ENCODE measurements around the gene TFCP2L1.

TFCP2L1 gene, protein sequence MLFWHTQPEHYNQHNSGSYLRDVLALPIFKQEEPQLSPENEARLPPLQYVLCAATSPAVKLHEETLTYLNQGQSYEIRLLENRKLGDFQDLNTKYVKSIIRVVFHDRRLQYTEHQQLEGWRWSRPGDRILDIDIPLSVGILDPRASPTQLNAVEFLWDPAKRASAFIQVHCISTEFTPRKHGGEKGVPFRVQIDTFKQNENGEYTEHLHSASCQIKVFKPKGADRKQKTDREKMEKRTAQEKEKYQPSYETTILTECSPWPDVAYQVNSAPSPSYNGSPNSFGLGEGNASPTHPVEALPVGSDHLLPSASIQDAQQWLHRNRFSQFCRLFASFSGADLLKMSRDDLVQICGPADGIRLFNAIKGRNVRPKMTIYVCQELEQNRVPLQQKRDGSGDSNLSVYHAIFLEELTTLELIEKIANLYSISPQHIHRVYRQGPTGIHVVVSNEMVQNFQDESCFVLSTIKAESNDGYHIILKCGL

DNA sequence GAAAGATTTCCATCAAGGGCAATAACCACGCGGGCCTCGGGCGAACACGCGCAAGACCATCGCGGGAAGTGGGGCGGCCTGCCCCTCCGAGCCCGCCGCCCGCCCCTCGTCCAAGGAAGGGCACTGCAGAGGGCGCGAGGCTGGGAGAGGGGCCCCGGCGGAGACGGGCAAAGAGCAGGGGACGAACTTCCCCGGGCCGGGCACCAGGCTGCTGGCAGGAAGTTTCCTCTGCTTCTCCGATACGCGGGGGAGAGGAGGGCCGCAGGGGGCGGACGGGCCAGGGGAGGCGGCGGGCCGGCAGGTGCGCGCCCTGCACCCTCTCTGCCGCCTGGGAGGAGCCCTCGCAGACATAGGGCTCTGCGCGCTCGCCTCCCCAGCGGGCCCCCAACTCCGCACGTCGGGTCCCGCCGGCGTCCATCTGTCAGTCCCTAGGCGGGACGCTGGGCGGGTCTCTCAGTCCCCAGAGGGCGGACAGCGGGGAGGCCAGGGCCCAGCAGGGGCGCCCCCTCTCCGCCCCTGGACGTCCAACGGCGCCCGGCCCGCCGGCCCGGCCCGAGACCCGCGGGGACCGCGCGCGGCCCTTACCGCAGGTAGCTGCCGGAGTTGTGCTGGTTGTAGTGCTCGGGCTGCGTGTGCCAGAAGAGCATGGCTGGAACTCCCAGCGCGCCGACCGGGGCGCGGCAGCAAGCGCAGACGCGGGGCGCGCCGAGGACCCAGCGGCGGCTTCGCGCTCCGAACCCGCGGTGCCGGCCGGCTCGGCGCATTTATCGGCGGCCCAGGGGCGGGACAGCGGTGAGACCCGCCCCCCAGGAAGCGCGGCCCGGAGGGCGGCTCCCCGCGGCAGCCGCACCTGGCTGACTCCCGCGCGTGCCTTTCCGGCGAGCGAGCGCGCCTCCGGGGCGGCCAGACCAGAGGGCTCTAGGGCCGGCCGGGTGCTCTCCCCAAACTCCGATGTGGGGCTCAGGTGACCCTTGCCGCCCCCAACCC, at the start of gene TFCP2L1:
TFCP2L1 (minus strand) TSS at position 740 of the 987 bp plus-strand sequence; CDS start at position 647, 93 bp downstream.
- no peak for TF ChIP-seq GATA2 (IDR thresholded peaks at IDR 0.05; ENCODE audit: low read depth, low read length)
- TF ChIP-seq GATA3 (IDR thresholded peaks at IDR 0.05; ENCODE audit: low read depth, low read length), result no peak

DNA sequence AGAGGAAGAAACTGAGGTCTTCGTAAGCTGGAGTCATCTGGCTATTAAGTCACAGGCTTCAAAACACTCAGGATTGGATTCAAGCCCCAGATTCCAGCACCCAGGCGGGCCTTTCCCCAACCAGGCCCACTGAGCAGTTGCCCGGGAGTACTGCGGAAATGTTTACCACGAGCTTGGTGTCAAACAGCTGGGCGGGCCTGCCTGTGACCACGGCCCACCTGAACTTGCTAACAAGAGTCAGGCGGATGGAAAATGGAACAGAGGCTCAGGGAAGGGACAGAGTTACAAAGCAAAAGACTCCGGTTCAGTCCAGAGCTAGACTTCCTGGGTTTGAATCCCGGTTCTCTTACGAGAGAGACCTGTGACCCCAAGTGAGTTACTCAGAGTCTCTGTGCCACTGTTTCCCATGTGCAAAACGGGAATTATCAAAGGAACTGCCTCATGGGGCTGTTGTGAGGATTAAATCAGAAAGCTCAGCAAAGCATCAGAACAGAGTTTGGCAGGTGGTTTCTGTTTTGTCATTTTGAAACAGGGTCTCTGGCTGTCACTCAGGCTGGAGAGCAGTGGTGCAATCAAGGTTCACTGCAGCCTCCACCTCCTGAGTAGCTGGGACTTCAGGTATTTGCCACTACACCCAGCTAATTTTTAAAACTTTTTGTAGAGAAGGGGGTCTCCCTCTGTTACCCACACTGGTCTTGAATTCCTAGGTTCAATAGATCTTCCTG, 49.0 kb upstream of the TFCP2L1 start:
- TF ChIP-seq GATA3 (IDR thresholded peaks at IDR 0.05; ENCODE audit: low read depth, low read length) (no peak), GATA2 (IDR thresholded peaks at IDR 0.05; ENCODE audit: low read depth, low read length) (no peak)

DNA sequence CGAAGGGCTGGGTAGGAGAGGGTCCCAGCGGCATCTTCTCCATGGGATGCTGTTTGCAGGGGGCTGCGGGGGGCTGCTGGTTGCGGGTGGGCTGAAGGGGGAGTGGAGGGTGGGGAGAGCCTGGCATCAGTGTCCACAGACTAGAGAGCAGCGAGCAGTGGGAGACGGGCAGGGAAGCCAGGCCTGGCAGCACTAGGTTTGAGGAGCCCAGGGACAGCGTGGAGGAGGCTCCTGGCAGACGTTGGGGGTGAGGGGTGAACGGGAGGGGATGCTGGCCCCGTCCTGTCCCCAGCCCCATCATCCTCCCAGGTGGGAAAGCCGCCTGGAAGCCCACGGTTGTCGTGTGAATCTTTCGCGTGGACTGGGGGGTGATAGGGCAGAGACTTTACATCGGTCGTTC, 48.2 kb upstream of the TFCP2L1 start:
- TF ChIP-seq GATA3 (IDR thresholded peaks at IDR 0.05; ENCODE audit: low read depth, low read length), result no peak
- no peak for TF ChIP-seq GATA2 (IDR thresholded peaks at IDR 0.05; ENCODE audit: low read depth, low read length)

DNA sequence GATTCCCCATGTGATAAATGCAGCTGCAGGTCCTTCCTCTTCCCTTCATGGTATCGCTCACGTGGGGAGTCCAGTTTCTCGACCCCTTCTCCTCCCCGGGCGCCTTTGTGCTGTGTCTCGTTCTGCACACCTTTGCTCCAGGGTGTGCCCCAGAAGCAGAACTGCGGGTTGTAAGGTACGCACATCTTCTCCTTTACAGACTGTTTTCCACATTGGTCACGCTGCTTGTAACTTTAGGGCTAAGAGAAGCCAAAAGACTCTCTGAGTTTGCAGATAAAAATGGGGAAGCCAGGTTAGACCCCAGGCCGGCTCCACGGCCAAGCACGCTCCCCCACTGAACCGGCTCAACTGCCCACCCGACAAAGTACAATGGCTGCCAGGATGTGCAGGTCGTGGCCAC, 45.9 kb upstream of the TFCP2L1 start:
- TF ChIP-seq GATA3 (IDR thresholded peaks at IDR 0.05; ENCODE audit: low read depth, low read length) (no peak), GATA2 (IDR thresholded peaks at IDR 0.05; ENCODE audit: low read depth, low read length) (no peak)

DNA sequence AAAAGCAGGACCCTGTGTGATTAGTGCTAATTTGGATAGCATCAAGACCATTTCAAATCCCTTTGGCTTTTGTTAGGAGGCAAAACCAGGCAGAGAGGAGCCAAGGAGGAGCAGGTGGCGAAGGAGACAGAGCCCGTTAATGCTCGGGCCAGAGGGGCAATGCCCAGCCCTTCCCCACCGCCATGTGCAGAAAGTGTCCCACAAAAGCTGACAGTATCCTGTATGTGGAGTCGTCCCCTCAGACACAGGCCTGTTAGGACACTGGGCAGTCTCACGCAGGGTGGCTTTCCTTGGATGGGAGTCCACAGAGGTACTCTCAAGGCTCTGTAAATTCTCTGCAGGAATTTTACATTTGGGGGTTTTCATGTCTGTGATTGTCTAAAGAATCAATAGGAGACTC, 44.8 kb upstream of the TFCP2L1 start:
- no peak for TF ChIP-seq GATA2 (IDR thresholded peaks at IDR 0.05; ENCODE audit: low read depth, low read length)
- no peak for TF ChIP-seq GATA3 (IDR thresholded peaks at IDR 0.05; ENCODE audit: low read depth, low read length)

DNA sequence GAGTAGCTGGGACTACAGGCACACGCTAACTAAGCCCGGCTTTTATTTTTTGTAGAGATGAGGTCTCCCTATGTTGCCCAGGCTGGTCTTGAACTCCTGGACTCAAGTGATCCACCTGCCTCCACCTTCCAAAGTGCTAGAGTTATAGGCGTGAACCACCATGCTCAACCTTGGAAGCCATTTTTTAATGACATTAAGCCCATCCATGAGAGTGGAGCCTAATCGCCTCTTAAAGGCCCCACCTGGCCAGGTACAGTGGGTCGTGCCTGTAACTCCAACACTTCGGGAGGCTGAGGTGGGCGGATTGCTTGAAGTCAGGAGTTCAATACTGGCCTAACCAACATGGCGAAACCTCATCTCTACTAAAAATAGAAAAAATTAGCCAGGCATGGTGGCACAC, 41.6 kb upstream of the TFCP2L1 start:
- no peak for TF ChIP-seq GATA2 (IDR thresholded peaks at IDR 0.05; ENCODE audit: low read depth, low read length)
- no peak for TF ChIP-seq GATA3 (IDR thresholded peaks at IDR 0.05; ENCODE audit: low read depth, low read length)

DNA sequence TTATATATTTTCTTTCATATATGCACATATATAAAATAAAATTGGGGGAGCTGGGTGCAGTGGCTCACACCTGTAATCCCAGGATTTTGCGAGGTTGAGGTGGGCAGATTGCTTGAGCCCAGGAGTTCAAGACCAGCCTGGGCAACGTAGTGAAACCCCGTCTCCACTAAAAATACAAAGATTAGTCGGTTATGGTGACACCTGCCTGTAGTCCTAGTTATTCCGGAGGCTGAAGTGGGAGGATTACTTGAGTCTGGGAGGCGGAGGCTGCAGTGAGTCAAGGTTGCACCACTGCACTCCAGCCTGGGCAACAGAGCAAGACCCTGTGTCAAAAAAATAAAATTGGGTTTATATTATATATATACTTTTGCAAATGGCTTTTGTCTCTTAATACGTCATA, 39.6 kb upstream of the TFCP2L1 start:
- TF ChIP-seq GATA3 (IDR thresholded peaks at IDR 0.05; ENCODE audit: low read depth, low read length) (no peak), GATA2 (IDR thresholded peaks at IDR 0.05; ENCODE audit: low read depth, low read length) (no peak)

DNA sequence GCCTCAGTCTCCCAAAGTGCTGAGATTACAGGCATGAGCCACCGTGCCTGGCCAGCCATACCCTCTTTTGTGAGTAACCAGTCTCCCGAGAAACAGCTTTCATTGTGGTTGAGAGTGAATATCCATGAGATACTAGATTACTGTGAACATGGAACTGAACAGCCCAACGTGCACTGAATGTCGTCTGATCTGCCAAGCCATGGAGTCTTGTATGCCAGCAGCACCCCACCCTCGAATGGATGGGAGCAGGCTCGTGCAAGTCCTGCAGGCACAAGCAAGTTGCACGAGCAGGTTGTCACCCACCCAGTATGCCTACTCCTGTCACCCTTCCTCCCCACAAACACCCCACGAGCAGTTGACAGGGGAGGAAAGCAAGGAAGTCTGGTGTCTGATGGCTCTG, 36.5 kb upstream of the TFCP2L1 start:
- TF ChIP-seq GATA3 (IDR thresholded peaks at IDR 0.05; ENCODE audit: low read depth, low read length) (no peak), GATA2 (IDR thresholded peaks at IDR 0.05; ENCODE audit: low read depth, low read length) (no peak)

DNA sequence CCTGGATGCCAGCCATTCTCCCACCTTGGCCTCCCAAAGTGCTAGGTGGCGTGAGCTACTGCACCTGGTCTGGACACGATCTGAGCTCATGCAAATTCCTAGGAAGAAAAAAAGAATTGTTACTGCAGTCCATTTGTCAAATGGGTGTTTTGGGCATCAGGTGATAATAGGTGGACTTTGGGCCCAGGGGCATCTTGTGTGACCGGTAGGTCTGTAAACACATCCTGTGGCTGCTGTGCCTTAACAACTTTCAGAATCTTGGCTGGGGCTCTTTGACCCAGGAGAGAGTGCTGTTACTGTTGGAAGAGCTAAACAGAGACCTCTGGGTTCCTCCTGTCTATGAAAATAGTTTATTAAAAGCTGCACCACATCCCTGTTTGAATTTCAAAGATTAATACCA, 34.9 kb upstream of the TFCP2L1 start:
- TF ChIP-seq GATA3 (IDR thresholded peaks at IDR 0.05; ENCODE audit: low read depth, low read length) (no peak), GATA2 (IDR thresholded peaks at IDR 0.05; ENCODE audit: low read depth, low read length) (no peak)

DNA sequence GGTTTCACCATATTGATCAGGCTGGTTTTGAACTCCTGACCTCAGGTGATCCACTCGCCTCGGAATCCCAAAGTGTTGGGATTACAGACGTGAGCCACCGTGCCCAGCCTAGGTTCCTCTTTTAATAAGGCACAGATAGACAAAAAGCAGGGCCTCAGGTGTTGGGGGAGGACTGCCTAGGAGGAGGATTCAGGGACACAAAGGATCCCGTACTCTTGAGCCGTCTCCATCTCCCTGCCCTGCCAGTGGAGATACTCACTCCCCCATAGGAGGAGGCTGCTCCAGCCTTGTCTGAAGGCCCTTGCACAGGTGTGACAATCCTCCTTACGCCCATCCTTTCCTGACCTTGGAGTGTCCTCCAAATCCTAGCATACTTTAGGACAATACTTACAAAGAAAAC, 32.0 kb upstream of the TFCP2L1 start:
- no peak for TF ChIP-seq GATA3 (IDR thresholded peaks at IDR 0.05; ENCODE audit: low read depth, low read length)
- no peak for TF ChIP-seq GATA2 (IDR thresholded peaks at IDR 0.05; ENCODE audit: low read depth, low read length)

DNA sequence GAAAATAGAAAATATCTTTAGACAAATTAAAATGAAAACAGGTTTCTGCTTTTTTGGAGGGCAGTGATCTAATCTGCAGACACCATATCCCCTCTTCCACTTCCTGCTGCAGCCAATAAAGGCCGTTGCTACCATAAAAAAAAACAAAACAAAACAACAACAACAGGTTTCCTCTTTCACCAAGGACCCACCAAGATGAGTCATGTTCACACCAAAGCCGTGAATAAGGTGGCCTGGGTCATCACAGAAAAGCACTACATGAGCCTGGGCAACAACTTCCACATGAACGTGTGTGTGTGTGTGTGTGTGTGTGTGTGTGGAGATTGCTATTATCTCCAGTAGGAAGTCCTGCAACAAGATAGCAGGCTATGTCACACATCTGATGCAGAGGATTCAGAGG, 24.8 kb upstream of the TFCP2L1 start:
- no peak for TF ChIP-seq GATA2 (IDR thresholded peaks at IDR 0.05; ENCODE audit: low read depth, low read length)
- no peak for TF ChIP-seq GATA3 (IDR thresholded peaks at IDR 0.05; ENCODE audit: low read depth, low read length)

DNA sequence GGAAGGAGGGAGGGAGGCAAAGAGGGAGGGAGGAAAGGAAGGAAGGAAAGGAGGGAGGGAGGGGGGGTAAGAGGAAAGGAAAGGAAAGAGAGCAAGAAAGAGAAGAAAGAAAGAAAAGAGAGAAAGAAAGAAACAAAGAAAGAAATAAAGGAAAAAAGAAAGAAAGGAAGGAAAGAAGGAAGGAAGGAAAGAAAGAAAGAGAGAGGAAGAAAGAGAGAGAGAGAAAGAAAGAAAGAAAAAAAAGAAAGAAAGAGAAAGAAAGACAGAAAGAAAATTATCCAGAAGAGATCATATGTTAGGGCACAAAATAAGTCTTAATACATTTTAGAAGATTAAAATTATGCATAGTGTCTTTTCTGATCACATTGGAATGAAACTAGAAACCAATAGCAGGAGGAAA, 24.3 kb upstream of the TFCP2L1 start:
- TF ChIP-seq GATA2 (IDR thresholded peaks at IDR 0.05; ENCODE audit: low read depth, low read length), result no peak
- no peak for TF ChIP-seq GATA3 (IDR thresholded peaks at IDR 0.05; ENCODE audit: low read depth, low read length)

DNA sequence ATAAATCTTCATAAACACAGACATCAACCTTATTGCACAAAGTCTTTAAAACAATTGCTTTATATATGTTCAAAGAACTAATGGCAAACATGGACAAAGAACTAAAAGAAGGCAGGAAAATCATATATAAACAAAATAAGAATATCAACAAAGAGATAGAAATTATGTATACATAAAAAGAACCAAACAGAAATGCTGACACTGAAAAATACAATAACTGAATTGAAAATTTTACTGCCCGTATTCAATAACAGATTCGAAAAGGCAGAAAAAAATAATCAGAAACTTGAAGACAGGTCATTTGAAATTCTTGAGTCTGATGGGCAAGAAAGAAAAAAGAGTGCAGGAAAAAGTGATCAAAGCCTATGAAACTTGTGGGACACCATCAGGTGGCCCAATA, 22.0 kb upstream of the TFCP2L1 start:
- TF ChIP-seq GATA3 (IDR thresholded peaks at IDR 0.05; ENCODE audit: low read depth, low read length) (no peak), GATA2 (IDR thresholded peaks at IDR 0.05; ENCODE audit: low read depth, low read length) (no peak)

DNA sequence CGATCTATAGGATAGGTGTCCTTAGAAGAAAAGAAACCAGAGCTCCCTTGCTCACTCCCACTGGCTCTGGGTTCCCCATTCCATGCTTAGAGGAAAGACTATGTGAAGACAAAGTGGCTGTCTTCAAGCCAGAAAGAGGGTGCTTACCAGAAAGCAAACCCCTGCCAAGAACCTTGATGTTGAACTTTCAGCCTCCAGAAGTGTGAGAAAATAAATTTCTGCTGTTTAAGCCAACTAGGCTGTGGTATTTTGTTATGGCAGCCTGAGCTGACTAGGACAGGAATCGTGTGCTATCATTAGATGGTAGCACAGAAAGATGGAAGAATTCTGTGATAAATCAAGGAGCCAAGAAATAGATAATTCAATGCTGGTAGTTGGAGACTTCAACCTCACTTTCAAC, 19.9 kb upstream of the TFCP2L1 start:
- no peak for TF ChIP-seq GATA3 (IDR thresholded peaks at IDR 0.05; ENCODE audit: low read depth, low read length)
- no peak for TF ChIP-seq GATA2 (IDR thresholded peaks at IDR 0.05; ENCODE audit: low read depth, low read length)
